Fibroblast of skin of back (primary cell): Measurements from ENCODE around the gene PRDM12.
A peak's percentile ranks its signal among the peaks of the same experiment; 100 is the strongest.

ENCODE experiments used
- DNase-seq: peaks from one replicate; pipeline ENCODE4 v3.0.0-alpha.2; 2013

The PRDM12 gene

DNA sequence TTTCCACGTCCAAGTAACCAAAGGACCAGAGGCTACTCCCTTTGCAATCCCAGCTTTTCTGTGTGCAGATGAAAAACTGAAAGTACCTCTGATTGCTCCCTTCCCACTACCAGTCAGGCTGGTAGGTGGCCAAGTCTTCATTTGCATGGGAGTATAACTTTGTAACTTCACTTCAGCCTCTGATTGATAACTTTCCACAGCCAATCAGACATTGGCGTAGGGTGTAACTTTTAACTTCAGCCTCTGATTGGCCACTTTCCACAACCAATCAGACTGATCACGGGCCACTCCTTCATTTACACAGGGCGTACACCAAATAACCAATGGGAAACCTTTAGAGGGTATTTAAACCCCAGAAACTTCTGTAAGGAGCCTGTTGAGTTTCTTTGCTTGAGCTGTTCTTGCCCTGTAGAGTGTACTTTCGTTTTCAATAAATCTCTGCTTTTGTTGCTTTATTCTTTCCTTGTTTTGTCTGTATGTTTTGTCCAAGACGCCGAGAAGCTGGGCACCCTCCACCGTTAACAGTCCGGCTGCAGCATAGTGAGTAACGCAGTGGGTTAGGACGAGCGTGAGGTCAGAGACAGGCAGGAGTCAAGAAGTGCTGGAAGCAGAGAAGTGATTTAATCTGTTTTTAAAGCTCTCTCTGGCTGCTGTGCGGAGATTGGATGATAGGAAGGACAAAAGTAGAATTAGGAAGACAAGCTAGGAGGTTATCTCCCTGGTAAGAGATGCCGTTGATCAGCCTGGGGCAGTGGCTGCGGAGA is 25.7 kb downstream of the PRDM12 start:
- DNase-seq = peak; percentile 85

GRCh38 chr9:130692321-130692720 is 27.9 kb downstream of the PRDM12 start:
- DNase-seq = no peak

- no peak for DNase-seq
These were observed 28.7 kb downstream of the PRDM12 start for GRCh38 chr9:130693101-130693425.

GRCh38 chr9:130693426-130694191 is 29.2 kb downstream of the PRDM12 start, which contains the start of gene EXOSC2:
EXOSC2 (plus strand) TSS chr9:130693780; CDS start chr9:130693792, 12 bp downstream.
- peak; percentile 99 for DNase-seq

- no peak for DNase-seq
These were observed 29.8 kb downstream of the PRDM12 start for GRCh38 chr9:130694205-130694604.

DNA sequence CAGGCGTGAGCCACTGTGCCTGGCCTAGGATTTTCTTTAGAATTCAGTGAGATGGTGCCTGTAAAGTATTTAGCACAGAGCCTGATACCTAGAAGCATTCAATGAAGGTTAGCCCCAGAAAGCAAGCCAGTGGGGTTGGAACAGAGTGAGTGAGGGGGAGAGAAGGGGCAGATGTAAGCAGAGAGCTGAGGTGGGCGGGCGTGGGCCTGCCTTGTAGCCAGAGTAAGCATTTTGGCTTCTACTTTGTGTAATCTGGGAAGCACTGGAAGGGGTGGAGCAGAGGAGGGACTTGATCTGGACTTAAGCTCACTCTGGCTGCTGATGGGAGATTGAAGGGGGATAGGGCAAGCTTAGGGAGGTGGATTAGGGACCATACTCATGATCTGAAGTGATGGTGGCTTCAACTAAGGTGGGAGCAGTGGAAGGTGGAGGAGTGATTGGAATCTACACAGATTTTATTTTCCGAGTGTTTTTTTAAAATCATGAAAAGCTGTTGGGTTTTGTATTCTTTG is 31.8 kb downstream of the PRDM12 start:
- DNase-seq = no peak

- no peak for DNase-seq
These were observed 32.6 kb downstream of the PRDM12 start for GRCh38 chr9:130696996-130697395.

GRCh38 chr9:130698514-130698913 is 34.1 kb downstream of the PRDM12 start:
- peak; percentile 54 for DNase-seq

GRCh38 chr9:130699047-130699446 is 34.7 kb downstream of the PRDM12 start:
- DNase-seq = no peak

- DNase-seq = peak; percentile 84
These were observed 36.9 kb downstream of the PRDM12 start for GRCh38 chr9:130701059-130702022.

DNA sequence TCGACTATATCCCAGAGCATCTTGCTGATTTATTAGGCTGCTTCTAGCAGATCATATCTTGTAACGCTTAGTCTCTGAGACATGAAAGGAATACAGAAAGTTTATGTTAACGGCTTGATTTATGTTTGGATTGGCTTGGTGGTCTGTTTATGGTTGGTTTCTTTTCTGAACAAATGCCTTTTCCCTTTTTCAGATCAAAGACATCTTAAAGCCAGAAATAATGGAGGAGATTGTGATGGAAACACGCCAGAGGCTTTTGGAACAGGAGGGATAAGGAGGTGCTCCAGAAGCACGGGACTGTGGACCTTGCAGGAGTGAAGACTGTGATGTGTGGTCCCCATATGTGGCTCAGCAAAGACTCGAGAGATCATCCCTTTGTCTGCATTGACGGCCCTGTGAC is 39.1 kb downstream of the PRDM12 start:
- no peak for DNase-seq

- DNase-seq = peak; percentile 63
These were observed 43.0 kb downstream of the PRDM12 start for GRCh38 chr9:130707225-130707976.

DNA sequence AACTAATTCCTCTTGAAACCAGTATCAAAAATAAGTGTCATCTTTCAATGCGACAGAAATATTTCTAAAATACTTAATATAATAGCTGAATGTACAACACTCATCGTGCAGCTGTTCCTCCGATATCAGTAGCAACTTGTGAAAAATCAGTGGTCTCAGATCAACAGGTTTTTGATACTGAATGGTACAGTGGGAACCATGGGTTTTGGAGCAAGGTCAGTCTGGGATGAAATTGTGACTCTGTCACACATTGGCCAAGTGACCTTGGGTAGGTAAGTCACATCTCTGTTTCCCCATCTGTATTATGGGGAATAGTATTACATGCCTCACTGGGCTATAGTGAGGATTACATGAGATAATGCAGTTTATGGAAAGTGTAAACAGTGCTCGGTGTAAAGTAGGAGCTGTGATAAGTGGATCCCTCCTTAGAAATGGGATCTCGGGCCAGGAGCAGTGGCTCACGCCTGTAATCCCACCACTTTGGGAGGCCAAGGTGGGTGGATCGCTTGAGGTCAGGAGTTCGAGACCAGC is 46.5 kb downstream of the PRDM12 start:
- no peak for DNase-seq

- no peak for DNase-seq
These were observed 47.1 kb downstream of the PRDM12 start for GRCh38 chr9:130711469-130711868.

DNA sequence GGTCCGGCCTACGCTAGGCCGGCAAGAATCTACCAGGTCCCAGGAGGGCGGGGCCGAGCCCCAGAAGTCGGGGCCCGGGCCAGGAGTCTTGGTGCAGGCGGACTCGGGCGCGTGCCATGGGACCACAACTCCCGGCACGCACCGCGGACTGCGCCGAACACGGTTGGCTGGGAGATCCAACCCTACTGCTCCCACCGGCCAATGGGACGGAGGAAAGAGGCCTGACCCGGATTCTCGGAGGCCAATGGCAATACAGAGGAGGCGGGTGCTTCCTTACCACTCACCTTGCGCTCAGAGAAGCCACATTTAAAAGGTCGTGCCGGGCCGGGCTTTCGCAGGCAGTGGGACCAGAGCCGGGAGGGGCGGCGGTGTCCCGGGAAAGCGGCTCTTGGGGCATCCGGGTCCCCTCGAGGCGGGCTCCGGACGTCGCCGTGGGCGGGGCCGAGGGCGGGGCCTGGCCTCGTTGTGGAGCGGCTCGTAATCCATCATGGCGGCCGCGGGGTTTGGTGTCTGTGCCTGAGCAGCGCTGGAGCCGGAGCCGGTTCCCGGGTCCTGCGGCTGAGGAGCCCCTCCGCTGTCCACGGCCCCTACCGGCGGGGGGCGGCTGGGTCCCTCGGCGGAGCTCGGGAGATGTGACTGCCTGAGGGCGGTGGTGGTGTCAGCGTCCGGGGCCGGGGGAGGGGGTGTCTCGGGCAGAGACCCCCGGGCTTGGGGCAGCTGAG is 48.3 kb downstream of the PRDM12 start:
- DNase-seq = peak; percentile 99

DNA sequence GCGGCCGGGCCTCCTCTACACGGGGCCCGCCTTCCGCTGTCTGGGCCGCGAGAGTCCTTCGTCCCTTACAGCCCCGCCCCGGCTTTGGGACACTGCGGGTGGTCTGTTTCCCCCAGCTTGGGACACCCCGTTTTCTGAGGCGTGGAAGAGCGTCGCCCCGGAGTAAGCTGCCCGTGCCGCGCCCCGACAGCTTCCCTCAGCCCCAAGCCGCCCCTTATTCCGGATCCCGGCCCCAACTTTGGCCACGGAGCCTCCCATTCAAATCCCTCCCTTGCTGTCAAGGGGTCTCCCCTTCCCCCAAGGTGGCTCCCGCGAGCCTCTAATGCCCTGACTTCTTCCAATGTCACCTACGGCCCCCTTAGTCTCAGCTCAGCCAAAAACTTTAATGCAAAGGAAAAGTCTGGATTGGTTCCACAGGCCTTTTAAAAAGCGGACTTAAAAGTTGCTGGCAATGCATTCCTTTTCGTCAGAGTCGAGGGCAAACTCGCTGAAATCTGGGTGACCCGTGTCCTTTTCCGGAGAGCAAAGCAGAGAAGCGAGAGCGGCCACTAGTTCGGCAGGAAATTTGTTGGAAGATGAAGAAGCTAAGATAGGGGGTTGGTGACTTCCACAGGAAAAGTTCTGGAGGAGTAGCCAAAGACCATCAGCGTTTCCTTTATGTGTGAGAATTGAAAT is 49.0 kb downstream of the PRDM12 start:
- DNase-seq = peak; percentile 56

DNA sequence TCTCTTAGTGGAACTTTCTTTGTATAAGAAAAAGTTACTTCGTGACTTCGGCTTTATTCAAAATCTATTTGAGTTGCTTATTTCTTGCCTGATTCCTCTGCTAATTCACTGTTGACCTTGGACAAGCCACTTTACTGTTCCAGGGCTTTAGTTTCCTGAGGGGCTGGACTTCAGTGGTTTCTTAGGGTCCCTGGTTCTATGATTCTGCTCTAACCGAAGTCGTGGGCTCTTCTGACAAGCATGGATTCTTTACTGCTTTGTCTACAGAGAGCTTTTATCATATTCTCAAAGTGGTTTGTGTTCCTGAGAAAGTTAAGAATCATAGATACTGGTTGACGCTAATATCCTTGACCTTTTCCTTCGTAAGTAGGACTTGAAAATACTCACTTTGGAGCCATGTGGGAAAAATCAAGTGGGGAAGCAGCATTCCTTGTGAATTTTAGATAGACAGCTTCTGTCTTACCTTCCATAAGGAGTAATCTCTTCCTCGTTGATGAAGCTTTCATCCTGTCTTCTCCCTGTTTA is 50.3 kb downstream of the PRDM12 start:
- no peak for DNase-seq

GRCh38 chr9:130715270-130715669 is 50.9 kb downstream of the PRDM12 start:
- DNase-seq = no peak

DNA sequence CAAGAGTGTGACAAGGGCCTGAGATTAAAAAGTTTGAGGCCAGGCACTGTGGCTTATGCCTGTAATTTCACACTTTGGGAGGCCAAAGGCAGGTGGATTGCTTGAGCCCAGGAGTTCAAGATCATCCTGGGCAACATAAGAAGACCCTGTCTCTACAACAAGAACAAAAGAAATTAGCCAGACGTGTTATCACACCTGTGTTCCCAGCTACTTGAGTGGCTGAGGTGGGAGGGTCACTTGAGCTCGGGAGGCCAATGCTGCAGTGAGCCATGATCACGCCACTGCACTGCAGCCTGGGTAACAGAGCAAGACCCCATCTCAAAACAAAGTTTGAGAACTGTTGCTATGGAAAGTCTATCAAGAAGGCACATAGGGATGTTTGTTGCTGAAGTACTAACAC is 54.2 kb downstream of the PRDM12 start:
- DNase-seq = no peak

DNA sequence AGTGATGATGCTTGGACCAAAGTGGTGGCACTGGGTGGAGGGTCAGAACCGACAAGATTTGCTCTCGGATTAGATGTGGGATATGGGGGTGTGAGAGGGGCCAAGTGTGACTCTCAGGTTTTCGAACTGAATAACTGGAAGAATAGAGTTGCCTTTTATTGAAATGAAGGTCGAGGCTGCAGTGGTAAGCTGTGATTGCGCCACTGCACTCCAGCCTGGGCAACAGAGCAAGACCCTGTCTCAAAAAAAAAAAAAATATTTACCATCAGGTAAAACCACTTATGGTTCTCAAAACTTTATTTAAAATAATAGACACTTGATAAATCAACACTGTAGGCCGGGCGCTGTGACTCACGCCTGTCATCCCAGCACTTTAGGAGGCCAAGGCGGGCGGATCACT is 56.4 kb downstream of the PRDM12 start:
- no peak for DNase-seq
